Lower lobe of right lung (tissue), 2 donors: ENCODE results near the gene RIOK2. TPM values are rescaled to one million over a fixed set of nuclear protein-coding genes. Genes with fewer than 3 reads are reported as not detected.

Experiments used
- ATAC-seq, 2 donors: fragments of 200-7000 bp; cut with Tn5 transposase; one replicate each; pipeline ENCODE4 v1.9.1; 2020 to 2022; ENCODE audit warnings: mild to moderate bottlenecking in 2 of 2, moderate library complexity in 2 of 2
- DNase-seq: peaks from one replicate; pipeline ENCODE4 v3.0.0-alpha.2; 2020
- H3K27ac ChIP-seq: fragments of 200-600 bp; one replicate; pipeline ENCODE4 v1.8.0; 2022
- H3K27me3 ChIP-seq: fragments of 200-600 bp; one replicate; pipeline ENCODE4 v1.8.0; 2022; ENCODE audit warnings: low read depth
- H3K36me3 ChIP-seq: fragments of 200-600 bp; one replicate; pipeline ENCODE4 v1.8.0; 2022; ENCODE audit warnings: mild to moderate bottlenecking
- H3K4me1 ChIP-seq: fragments of 200-600 bp; one replicate; pipeline ENCODE4 v1.8.0; 2022
- H3K4me3 ChIP-seq: fragments of 200-600 bp; one replicate; pipeline ENCODE4 v1.8.0; 2022; ENCODE audit warnings: mild to moderate bottlenecking
- H3K9me3 ChIP-seq: fragments of 200-600 bp; one replicate; pipeline ENCODE4 v1.8.0; 2022
- intact Hi-C: fragments of 100-400 bp; cut with DNase I; formaldehyde crosslinking; loops from one replicate; pipeline ENCODE4 v1.11.0; 2022
- total RNA-seq: library from RNA; stranded (reverse); fragmentation: NEBNext Ultra II Directional; extraction: Animal tissue kit (Norgen Biotek cat#: 25700); gene quantifications from one replicate; pipeline ENCODE4 v1.2.1, GENCODE V29; 2021
- TF ChIP-seq, protein P1 (sequence below): fragments of 200-600 bp; IDR thresholded peaks from one replicate; pipeline ENCODE4 v1.8.0; 2022; ENCODE audit warnings: antibody characterized with exemption, mild to moderate bottlenecking
- donor health status: DM: no; HTN: yes; CAD: no; lungs with severe emphysema.

RIOK2 gene
- total RNA-seq, 1 donor from 2014 or later = 21.6 TPM

DNA sequence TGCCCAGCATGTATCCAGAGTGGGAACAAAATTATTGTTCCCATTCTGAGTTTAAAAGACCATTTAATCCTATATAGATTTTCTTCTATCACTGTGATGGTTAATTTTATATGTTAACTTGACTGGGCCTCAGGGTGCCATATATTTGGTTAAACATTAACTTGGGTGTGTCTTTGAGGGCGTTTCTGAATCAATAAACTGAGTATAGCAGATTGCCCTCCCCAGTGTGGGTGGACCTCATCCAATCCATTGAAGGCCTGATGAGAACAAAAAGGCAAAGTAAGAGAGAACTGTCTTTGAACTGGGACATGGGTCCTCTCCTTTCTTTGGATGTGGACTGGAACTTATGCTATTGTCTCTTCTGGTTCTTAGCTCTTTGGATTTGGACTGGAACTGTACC is 17.3 kb downstream of the RIOK2 start:
- intact Hi-C loops = loop anchor here (10.0 kb wide), 1 partner anchor 291 kb away; the partner anchor contains the start of gene ERAP2
- Histone ChIP-seq H3K27ac (no peak overlapping the region), H3K4me1 (no peaks in the 10 kb centered on the region), H3K9me3 (no peaks in the 10 kb centered on the region), H3K36me3 (peaks cover 93% of the 10 kb centered on the region), H3K27me3 (no peaks in the 10 kb centered on the region), H3K4me3 (no peak overlapping the region)
- no peak for DNase-seq
- TF ChIP-seq, protein P1, sequence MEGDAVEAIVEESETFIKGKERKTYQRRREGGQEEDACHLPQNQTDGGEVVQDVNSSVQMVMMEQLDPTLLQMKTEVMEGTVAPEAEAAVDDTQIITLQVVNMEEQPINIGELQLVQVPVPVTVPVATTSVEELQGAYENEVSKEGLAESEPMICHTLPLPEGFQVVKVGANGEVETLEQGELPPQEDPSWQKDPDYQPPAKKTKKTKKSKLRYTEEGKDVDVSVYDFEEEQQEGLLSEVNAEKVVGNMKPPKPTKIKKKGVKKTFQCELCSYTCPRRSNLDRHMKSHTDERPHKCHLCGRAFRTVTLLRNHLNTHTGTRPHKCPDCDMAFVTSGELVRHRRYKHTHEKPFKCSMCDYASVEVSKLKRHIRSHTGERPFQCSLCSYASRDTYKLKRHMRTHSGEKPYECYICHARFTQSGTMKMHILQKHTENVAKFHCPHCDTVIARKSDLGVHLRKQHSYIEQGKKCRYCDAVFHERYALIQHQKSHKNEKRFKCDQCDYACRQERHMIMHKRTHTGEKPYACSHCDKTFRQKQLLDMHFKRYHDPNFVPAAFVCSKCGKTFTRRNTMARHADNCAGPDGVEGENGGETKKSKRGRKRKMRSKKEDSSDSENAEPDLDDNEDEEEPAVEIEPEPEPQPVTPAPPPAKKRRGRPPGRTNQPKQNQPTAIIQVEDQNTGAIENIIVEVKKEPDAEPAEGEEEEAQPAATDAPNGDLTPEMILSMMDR = no peak
- no peak for ATAC-seq

DNA sequence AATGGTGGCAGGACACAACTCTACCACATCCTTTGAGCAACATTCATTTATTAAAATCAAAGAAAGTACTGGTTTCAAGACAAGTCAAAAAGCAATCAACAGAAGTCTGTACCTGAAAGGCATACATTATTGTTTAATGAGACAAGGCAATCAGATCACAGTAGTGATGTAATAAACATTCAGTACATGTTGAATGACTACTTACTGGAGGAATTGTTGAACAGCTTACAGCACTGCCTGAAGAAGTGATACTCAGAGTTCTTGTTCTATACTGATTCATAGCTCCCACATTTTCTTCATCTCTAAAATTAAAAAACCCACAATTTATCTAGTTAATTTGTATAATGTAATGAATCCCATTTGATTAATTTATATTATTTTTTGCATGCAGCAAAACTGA is 18.2 kb downstream of the RIOK2 start:
- no peak for DNase-seq
- TF ChIP-seq, protein P1 = no peak
- H3K27ac ChIP-seq = no peak overlapping the region
- intact Hi-C loops = loop anchor here (5.0 to 10.0 kb wide), 2 partner anchors 168 to 290 kb away; partner anchors contain the start of gene ERAP2
- H3K9me3 ChIP-seq = no peaks in the 10 kb centered on the region
- no peaks in the 10 kb centered on the region for H3K4me1 ChIP-seq
- no peaks in the 10 kb centered on the region for H3K27me3 ChIP-seq
- no peak for ATAC-seq
- peaks cover 93% of the 10 kb centered on the region for H3K36me3 ChIP-seq
- H3K4me3 ChIP-seq = no peak overlapping the region

DNA sequence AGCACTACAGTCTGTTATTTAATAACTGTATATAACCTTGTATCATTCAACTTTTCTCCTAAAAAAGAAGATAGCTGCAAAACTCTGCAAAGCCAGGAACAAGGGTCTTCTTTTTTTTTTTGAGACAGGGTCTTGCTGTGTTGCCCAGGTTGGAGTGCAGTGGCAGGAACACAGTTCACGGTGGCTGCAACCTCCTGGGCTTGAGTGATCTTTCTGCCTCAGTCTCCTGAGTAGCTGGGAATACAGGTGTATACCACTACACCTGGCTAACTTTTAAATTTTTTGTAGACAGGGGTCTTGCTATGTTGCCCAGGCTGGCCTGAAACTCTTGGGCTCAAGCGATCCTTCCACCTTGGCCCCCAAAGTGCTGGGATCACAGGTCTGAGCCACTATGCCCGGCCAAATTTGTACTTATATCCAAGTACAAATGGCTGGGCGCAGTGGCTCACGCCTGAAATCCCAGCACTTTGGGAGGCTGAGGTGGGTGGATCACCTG is 19.2 kb downstream of the RIOK2 start:
- H3K27ac ChIP-seq = no peak overlapping the region
- no peaks in the 10 kb centered on the region for H3K27me3 ChIP-seq
- ATAC-seq = no peak
- intact Hi-C loops = loop anchor here (5.0 to 10.0 kb wide), 2 partner anchors 167 to 289 kb away; partner anchors contain the start of gene ERAP2
- H3K36me3 ChIP-seq = peaks cover 84% of the 10 kb centered on the region
- no peak overlapping the region for H3K4me3 ChIP-seq
- H3K9me3 ChIP-seq = no peaks in the 10 kb centered on the region
- no peaks in the 10 kb centered on the region for H3K4me1 ChIP-seq
- no peak for DNase-seq
- TF ChIP-seq, protein P1 = no peak

DNA sequence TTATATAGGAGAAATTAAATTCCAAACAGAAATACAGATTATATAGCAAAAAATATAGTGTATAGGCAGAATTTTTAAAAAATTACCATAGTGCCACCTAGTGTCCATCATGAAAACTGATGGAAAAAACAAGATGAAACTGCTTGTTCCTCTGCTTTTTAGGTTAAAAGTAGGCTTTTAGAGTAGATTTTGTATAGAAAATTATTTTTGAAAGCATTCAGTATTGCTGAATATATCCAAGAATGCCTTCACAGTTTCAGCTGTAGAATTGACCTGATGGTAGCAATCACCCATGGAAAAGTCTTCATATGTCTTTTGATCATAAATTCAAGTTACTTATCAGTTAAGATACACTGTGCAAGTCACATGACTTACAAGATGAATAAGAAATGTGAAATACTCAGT is 19.7 kb downstream of the RIOK2 start:
- no peak overlapping the region for H3K27ac ChIP-seq
- ATAC-seq = peak in 1 of 2 donors; percentile 39
- no peaks in the 10 kb centered on the region for H3K9me3 ChIP-seq
- no peak overlapping the region for H3K4me3 ChIP-seq
- intact Hi-C loops = loop anchor here (5.0 to 10.0 kb wide), 2 partner anchors 166 to 289 kb away; partner anchors contain the start of gene ERAP2
- H3K4me1 ChIP-seq = no peaks in the 10 kb centered on the region
- H3K36me3 ChIP-seq = peaks cover 79% of the 10 kb centered on the region
- TF ChIP-seq, protein P1 = peak; percentile 65
- DNase-seq = no peak
- no peaks in the 10 kb centered on the region for H3K27me3 ChIP-seq

DNA sequence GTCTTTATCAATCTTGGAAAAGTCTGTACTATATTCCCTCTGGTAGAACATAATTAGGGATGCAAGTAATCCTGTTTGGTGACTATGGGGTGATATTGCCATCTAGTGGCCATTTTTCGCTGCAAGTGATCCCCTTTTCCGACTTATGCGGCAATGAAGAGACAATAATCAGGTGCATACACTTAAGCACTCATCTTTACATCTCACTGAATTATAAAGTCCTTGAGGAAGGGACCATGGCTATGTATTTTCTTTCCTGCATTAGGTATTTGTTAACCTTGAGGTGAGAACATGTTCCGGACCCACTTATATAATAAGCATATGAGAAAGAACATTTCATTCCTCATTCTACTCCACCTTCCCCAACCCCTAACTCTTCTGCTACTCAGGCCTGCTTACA is 21.0 kb downstream of the RIOK2 start:
- Histone ChIP-seq H3K27me3 (no peaks in the 10 kb centered on the region), H3K9me3 (peaks cover 7% of the 10 kb centered on the region), H3K36me3 (peaks cover 66% of the 10 kb centered on the region), H3K4me3 (no peak overlapping the region), H3K4me1 (no peaks in the 10 kb centered on the region), H3K27ac (no peak overlapping the region)
- ATAC-seq = peak; percentile 71 to 85
- DNase-seq = no peak
- intact Hi-C loops = loop anchor here (5.0 to 10.0 kb wide), 2 partner anchors 165 to 287 kb away; partner anchors contain the start of gene ERAP2
- TF ChIP-seq, protein P1 = peak; percentile 84
